Activated naive CD8-positive, alpha-beta T cell treated with anti-CD3 and anti-CD28 coated beads, Interleukin-2, amount 50 U/mL, for 24 hours (primary cell): ENCODE measurements around the gene MALRD1.

ENCODE experiments used
- ATAC-seq: fragments of 150-1000 bp; cut with Tn5 transposase; one replicate; pipeline ENCODE4 v1.10.0; 2021
- DNase-seq: peaks from one replicate; pipeline ENCODE4 v3.0.0; 2021
- H3K27ac Mint-ChIP-seq: one replicate; pipeline ENCODE4 v1.8.0; 2021; ENCODE audit warnings: mild to moderate bottlenecking, mixed read lengths
- H3K27me3 Mint-ChIP-seq: one replicate; pipeline ENCODE4 v1.8.0; 2021; ENCODE audit warnings: mixed read lengths
- H3K36me3 Mint-ChIP-seq: one replicate; pipeline ENCODE4 v1.8.0; 2021; ENCODE audit warnings: low read depth, mixed read lengths
- H3K4me1 Mint-ChIP-seq: one replicate; pipeline ENCODE4 v1.8.0; 2021; ENCODE audit warnings: mixed read lengths
- H3K4me3 Mint-ChIP-seq: one replicate; pipeline ENCODE4 v1.8.0; 2021; ENCODE audit warnings: mild to moderate bottlenecking, moderate library complexity, mixed read lengths
- H3K9me3 Mint-ChIP-seq: one replicate; pipeline ENCODE4 v1.8.0; 2021; ENCODE audit warnings: mixed read lengths

The MALRD1 gene

DNA sequence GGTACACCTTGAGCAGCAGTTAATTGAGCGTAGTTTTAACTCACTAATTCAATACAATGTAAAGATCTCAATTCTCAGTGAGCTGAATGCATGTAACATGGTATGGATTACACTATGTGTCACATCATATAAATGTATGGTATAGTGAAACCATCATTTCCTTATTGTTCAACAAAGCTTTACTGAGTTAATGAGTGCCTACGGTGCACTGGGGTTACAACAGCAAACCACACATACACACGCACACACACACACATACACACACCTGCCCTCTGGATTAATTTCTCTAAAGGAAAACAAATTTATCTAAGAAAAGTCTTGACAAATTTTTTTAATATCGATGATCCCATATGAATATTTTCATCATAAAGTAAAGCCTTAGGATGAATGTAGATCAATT, 369.1 kb downstream of the MALRD1 start:
- Mint-ChIP-seq H3K27ac (no peak overlapping the region), H3K4me1 (no peaks in the 10 kb centered on the region), H3K36me3 (no peaks in the 10 kb centered on the region), H3K9me3 (peaks cover 12% of the 10 kb centered on the region), H3K4me3 (no peak overlapping the region), H3K27me3 (no peaks in the 10 kb centered on the region)
- ATAC-seq (no peak), DNase-seq (no peak)

DNA sequence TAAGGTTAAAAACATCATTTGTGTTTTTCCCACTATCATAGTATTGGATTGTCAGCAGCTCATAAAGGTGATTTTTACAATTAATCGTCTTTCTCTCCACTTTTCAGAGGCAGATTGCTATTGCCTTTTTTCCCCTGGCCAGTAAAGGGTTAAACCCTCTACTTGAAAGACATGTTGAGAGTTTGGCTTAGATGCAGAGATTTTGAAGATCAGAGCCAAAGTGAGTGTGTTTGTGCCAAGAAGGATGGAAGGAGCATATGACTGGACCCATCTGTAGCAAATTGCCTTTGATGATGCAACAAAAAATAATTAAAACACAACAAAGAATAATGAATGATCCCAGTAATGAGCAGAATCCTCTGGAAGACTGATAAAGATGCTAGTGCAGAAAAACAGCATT, 373.1 kb downstream of the MALRD1 start:
- Mint-ChIP-seq H3K27ac (no peak overlapping the region), H3K4me1 (no peaks in the 10 kb centered on the region), H3K4me3 (no peak overlapping the region), H3K36me3 (no peaks in the 10 kb centered on the region), H3K27me3 (no peaks in the 10 kb centered on the region), H3K9me3 (peaks cover 12% of the 10 kb centered on the region)
- DNase-seq (no peak), ATAC-seq (no peak)

GRCh38 chr10:19426034-19426433, 377.4 kb downstream of the MALRD1 start:
- Mint-ChIP-seq H3K4me1 (no peaks in the 10 kb centered on the region), H3K27ac (no peak overlapping the region), H3K9me3 (peaks cover 2% of the 10 kb centered on the region), H3K27me3 (no peaks in the 10 kb centered on the region), H3K36me3 (no peaks in the 10 kb centered on the region), H3K4me3 (no peak overlapping the region)
- DNase-seq (no peak), ATAC-seq (no peak)

- H3K9me3 Mint-ChIP-seq = peaks cover 5% of the 10 kb centered on the region
- no peaks in the 10 kb centered on the region for H3K27me3 Mint-ChIP-seq
- no peak overlapping the region for H3K4me3 Mint-ChIP-seq
- ATAC-seq (no peak), DNase-seq (no peak)
- H3K36me3 Mint-ChIP-seq = no peaks in the 10 kb centered on the region
- H3K4me1 Mint-ChIP-seq = no peaks in the 10 kb centered on the region
- no peak overlapping the region for H3K27ac Mint-ChIP-seq
Observed at GRCh38 chr10:19431622-19432351, 383.2 kb downstream of the MALRD1 start.

- H3K4me1 Mint-ChIP-seq = no peaks in the 10 kb centered on the region
- H3K9me3 Mint-ChIP-seq = no peaks in the 10 kb centered on the region
- no peaks in the 10 kb centered on the region for H3K36me3 Mint-ChIP-seq
- no peak for ATAC-seq
- no peak overlapping the region for H3K27ac Mint-ChIP-seq
- no peak overlapping the region for H3K4me3 Mint-ChIP-seq
- H3K27me3 Mint-ChIP-seq = no peaks in the 10 kb centered on the region
- no peak for DNase-seq
Observed at GRCh38 chr10:19449860-19450259, 401.3 kb downstream of the MALRD1 start.

DNA sequence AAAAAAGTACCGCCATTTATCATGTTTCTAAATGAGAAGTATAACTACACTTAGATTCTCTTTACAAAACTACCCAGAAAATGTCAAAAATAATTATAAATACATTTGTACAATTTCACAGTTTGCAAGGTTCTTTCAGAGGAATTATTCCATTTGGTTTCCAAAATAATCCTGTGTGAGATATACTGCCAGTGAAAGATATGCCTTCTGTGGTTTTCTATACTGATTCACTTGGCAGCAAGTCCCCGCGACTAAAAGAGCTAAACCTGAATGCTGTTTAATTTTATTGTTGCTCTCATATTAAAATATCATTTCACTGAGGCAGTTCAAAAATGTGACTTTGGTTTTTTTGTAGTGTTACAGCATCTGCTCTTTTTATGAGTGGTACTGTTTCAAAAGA, 402.8 kb downstream of the MALRD1 start:
- Mint-ChIP-seq H3K4me1 (no peaks in the 10 kb centered on the region), H3K27me3 (no peaks in the 10 kb centered on the region), H3K4me3 (no peak overlapping the region), H3K9me3 (no peaks in the 10 kb centered on the region), H3K27ac (no peak overlapping the region), H3K36me3 (no peaks in the 10 kb centered on the region)
- no peak for DNase-seq
- ATAC-seq = no peak

- H3K27ac Mint-ChIP-seq = no peak overlapping the region
- no peak overlapping the region for H3K4me3 Mint-ChIP-seq
- H3K27me3 Mint-ChIP-seq = no peaks in the 10 kb centered on the region
- H3K9me3 Mint-ChIP-seq = no peaks in the 10 kb centered on the region
- H3K36me3 Mint-ChIP-seq = no peaks in the 10 kb centered on the region
- H3K4me1 Mint-ChIP-seq = no peaks in the 10 kb centered on the region
- no peak for ATAC-seq
- no peak for DNase-seq
Observed at GRCh38 chr10:19451937-19452336, 403.3 kb downstream of the MALRD1 start.

- no peaks in the 10 kb centered on the region for H3K27me3 Mint-ChIP-seq
- no peaks in the 10 kb centered on the region for H3K36me3 Mint-ChIP-seq
- no peak overlapping the region for H3K4me3 Mint-ChIP-seq
- H3K4me1 Mint-ChIP-seq = no peaks in the 10 kb centered on the region
- no peak overlapping the region for H3K27ac Mint-ChIP-seq
- DNase-seq (no peak), ATAC-seq (no peak)
- H3K9me3 Mint-ChIP-seq = no peaks in the 10 kb centered on the region
Observed at GRCh38 chr10:19453967-19454366, 405.4 kb downstream of the MALRD1 start.

- no peaks in the 10 kb centered on the region for H3K4me1 Mint-ChIP-seq
- DNase-seq (no peak), ATAC-seq (no peak)
- no peaks in the 10 kb centered on the region for H3K36me3 Mint-ChIP-seq
- H3K27ac Mint-ChIP-seq = no peak overlapping the region
- peaks cover 14% of the 10 kb centered on the region for H3K9me3 Mint-ChIP-seq
- no peak overlapping the region for H3K4me3 Mint-ChIP-seq
- no peaks in the 10 kb centered on the region for H3K27me3 Mint-ChIP-seq
Observed at GRCh38 chr10:19461588-19461987, 413.0 kb downstream of the MALRD1 start.

DNA sequence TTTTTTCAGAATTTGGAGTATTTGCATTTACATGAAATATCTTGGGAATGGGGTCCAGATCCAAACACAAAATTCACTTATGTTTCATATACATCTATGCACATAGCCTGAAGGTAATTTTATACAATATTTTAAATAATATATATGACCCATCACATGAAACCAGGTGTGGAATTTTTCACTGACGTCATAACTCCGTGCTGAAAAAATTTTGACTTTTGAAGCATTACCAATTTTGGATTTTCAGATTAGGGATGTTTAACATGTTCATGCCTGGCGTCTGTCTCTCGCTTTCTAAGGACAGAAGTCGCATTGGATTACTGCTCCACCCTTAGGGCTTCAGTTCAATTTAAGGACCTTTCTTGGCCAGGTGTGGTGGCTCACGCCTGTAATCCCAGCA, 418.1 kb downstream of the MALRD1 start:
- Mint-ChIP-seq H3K27ac (no peak overlapping the region), H3K27me3 (no peaks in the 10 kb centered on the region), H3K4me1 (no peaks in the 10 kb centered on the region), H3K4me3 (no peak overlapping the region), H3K9me3 (peaks cover 11% of the 10 kb centered on the region), H3K36me3 (no peaks in the 10 kb centered on the region)
- ATAC-seq (no peak), DNase-seq (no peak)

DNA sequence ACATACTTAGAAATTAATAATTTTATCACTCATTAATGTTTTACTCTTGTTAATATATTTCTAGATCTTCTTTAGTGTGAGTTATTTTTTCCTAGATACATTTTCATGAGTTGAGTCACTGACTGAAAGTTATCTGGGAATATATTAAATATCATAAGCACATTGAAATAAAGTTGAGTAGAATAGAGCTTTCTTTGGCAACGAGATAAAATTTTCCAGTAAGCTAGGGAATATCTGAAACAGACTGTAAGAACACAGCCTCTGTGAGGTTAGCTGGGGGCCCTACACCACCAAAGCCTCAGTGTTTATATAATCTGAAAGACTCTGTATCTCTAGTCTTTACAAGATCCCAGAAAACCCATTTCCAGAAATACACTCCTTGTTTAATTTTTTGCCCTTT, 419.8 kb downstream of the MALRD1 start:
- Mint-ChIP-seq H3K4me1 (no peaks in the 10 kb centered on the region), H3K27me3 (no peaks in the 10 kb centered on the region), H3K36me3 (no peaks in the 10 kb centered on the region), H3K4me3 (no peak overlapping the region), H3K9me3 (peaks cover 6% of the 10 kb centered on the region), H3K27ac (no peak overlapping the region)
- DNase-seq (no peak), ATAC-seq (no peak)

- no peaks in the 10 kb centered on the region for H3K27me3 Mint-ChIP-seq
Observed at GRCh38 chr10:19469521-19469920, 420.9 kb downstream of the MALRD1 start.

GRCh38 chr10:19479854-19480253, 431.3 kb downstream of the MALRD1 start:
- H3K36me3 Mint-ChIP-seq = no peaks in the 10 kb centered on the region
- ATAC-seq = no peak
- no peaks in the 10 kb centered on the region for H3K27me3 Mint-ChIP-seq

More at GRCh38 chr10:19469521-19469920, 420.9 kb downstream of the MALRD1 start:
- no peak overlapping the region for H3K4me3 Mint-ChIP-seq
- DNase-seq = no peak
- H3K9me3 Mint-ChIP-seq = peaks cover 13% of the 10 kb centered on the region
- H3K4me1 Mint-ChIP-seq = no peaks in the 10 kb centered on the region
- no peak for ATAC-seq
- no peaks in the 10 kb centered on the region for H3K36me3 Mint-ChIP-seq
- H3K27ac Mint-ChIP-seq = no peak overlapping the region

DNA sequence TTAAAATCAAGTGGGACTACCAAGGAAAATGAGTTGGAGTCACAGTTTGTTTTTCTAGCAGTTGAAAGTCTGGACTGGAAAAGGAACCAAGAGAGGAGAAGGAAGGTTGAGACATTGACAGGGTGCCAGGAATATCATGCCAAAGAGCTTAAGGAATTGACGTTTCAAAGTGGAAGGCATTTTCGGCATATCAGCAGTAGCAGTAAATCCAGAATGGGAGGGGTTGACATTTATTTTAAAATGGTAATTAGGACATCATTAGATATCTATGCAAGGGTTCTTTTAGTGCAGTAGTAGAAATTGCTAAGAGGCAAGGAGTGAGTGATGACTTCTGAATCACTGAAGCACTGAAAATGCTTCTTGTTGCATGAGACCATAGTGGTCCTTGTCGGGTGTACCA, 431.8 kb downstream of the MALRD1 start:
- H3K27ac Mint-ChIP-seq = no peak overlapping the region
- H3K9me3 Mint-ChIP-seq = peaks cover 23% of the 10 kb centered on the region
- no peak overlapping the region for H3K4me3 Mint-ChIP-seq
- H3K27me3 Mint-ChIP-seq = no peaks in the 10 kb centered on the region
- ATAC-seq = no peak
- DNase-seq = no peak
- H3K4me1 Mint-ChIP-seq = no peaks in the 10 kb centered on the region
- no peaks in the 10 kb centered on the region for H3K36me3 Mint-ChIP-seq

More at GRCh38 chr10:19479854-19480253, 431.3 kb downstream of the MALRD1 start:
- Mint-ChIP-seq H3K4me1 (no peaks in the 10 kb centered on the region), H3K27ac (no peak overlapping the region), H3K9me3 (peaks cover 21% of the 10 kb centered on the region), H3K4me3 (no peak overlapping the region)
- DNase-seq = no peak

GRCh38 chr10:19483421-19483820, 434.8 kb downstream of the MALRD1 start:
- Mint-ChIP-seq H3K9me3 (peaks cover 27% of the 10 kb centered on the region), H3K4me1 (no peaks in the 10 kb centered on the region), H3K4me3 (no peak overlapping the region), H3K36me3 (no peaks in the 10 kb centered on the region), H3K27ac (no peak overlapping the region), H3K27me3 (no peaks in the 10 kb centered on the region)
- ATAC-seq = no peak
- DNase-seq = no peak
